Hepatocyte (in vitro differentiated cells): ENCODE results near the gene AGBL2. TPM values are rescaled to one million over a fixed set of nuclear protein-coding genes. Genes with fewer than 3 reads are reported as not detected.
"Not testable (repeated sequence)": the region's sequence is repeated elsewhere in the genome, so short reads cannot be mapped to it uniquely, and the experiment has no call there.

Experiments
- DNase-seq: peaks from one replicate; pipeline ENCODE4 v3.0.0-alpha.2; 2016; ENCODE audit warnings: low spot score
- H2AFZ ChIP-seq: fragments of 200-600 bp; sonication (generic); 2 replicates; pipeline ENCODE4 v1.6.0; 2016; ENCODE audit warnings: antibody characterized with exemption, mild to moderate bottlenecking
- H3K27ac ChIP-seq: fragments of 200-600 bp; sonication (generic); 2 replicates; pipeline ENCODE4 v1.5.1; 2016; ENCODE audit warnings: mild to moderate bottlenecking
- H3K27me3 ChIP-seq: fragments of 200-600 bp; sonication (generic); 2 replicates; pipeline ENCODE4 v1.6.1; 2016
- H3K36me3 ChIP-seq: fragments of 200-600 bp; sonication (generic); replicated peaks from 2 replicates; pipeline ENCODE4 v1.5.1; 2016; ENCODE audit warnings: low read depth; ENCODE audit not compliant: insufficient read depth
- H3K4me1 ChIP-seq: fragments of 200-600 bp; sonication (generic); 2 replicates; pipeline ENCODE4 v1.5.1; 2016; ENCODE audit warnings: mild to moderate bottlenecking, moderate library complexity; ENCODE audit not compliant: insufficient read depth
- H3K4me2 ChIP-seq: fragments of 200-600 bp; sonication (generic); 2 replicates; pipeline ENCODE4 v1.6.0; 2016
- H3K4me3 ChIP-seq: fragments of 200-600 bp; sonication (generic); 2 replicates; pipeline ENCODE4 v1.5.1; 2016; ENCODE audit warnings: mild to moderate bottlenecking
- H3K79me2 ChIP-seq: fragments of 200-600 bp; sonication (generic); 2 replicates; pipeline ENCODE4 v1.6.0; 2017; ENCODE audit warnings: mild to moderate bottlenecking
- H3K9me2 ChIP-seq: fragments of 200-600 bp; sonication (generic); replicated peaks from 2 replicates; pipeline ENCODE4 v1.6.0; 2017; ENCODE audit warnings: mild to moderate bottlenecking; ENCODE audit not compliant: insufficient read depth
- H3K9me3 ChIP-seq: fragments of 200-600 bp; sonication (generic); 2 replicates; pipeline ENCODE4 v1.5.1; 2016; ENCODE audit warnings: low read depth, mild to moderate bottlenecking
- H4K20me1 ChIP-seq: fragments of 200-600 bp; sonication (generic); 2 replicates; pipeline ENCODE4 v1.6.0; 2016; ENCODE audit warnings: mild to moderate bottlenecking; ENCODE audit not compliant: insufficient read depth, poor library complexity, severe bottlenecking
- EZH2 ChIP-seq: fragments of 200-600 bp; sonication (generic); IDR thresholded peaks from 2 replicates; pipeline ENCODE4 v1.6.1; 2016; ENCODE audit warnings: antibody characterized with exemption, mild to moderate bottlenecking, borderline replicate concordance
- EZH2phosphoT487 ChIP-seq: fragments of 200-600 bp; sonication (generic); IDR thresholded peaks from one replicate; pipeline ENCODE4 v1.6.1; 2018; ENCODE audit warnings: antibody characterized with exemption, mild to moderate bottlenecking, low read depth, moderate library complexity; ENCODE audit not compliant: unreplicated experiment, severe bottlenecking
- WGBS: methylation state at CpG from one replicate; pipeline ENCODE4 v1.1.6; 2016; ENCODE audit warnings: low lambda C conversion rate; ENCODE audit errors: missing lambda C conversion rate; 5-methylcytosine and 5-hydroxymethylcytosine counted together
- polyA plus RNA-seq: library from polyadenylated mRNA; unstranded; fragments of >200 nt; fragmentation: Nextera tagmentation; extraction: Ambion mirVana; gene quantifications from 2 replicates; pipeline ENCODE4 v1.2.1, GENCODE V29; 2016
- total RNA-seq: library from RNA; depleted of rRNA; stranded (reverse); fragments of >200 nt; gene quantifications from 2 replicates; pipeline ENCODE4 v1.2.3, GENCODE V29; 2014
- TF ChIP-seq, protein P1 (sequence below): fragments of 200-600 bp; sonication (generic); IDR thresholded peaks from 2 replicates; pipeline ENCODE4 v1.5.1; 2016; ENCODE audit warnings: antibody characterized with exemption, mild to moderate bottlenecking; ENCODE audit not compliant: poor library complexity

Gene AGBL2
- total and polyA plus RNA-seq, 2 experiments from 2014 or later: 2.0 to 2.3 TPM

DNA sequence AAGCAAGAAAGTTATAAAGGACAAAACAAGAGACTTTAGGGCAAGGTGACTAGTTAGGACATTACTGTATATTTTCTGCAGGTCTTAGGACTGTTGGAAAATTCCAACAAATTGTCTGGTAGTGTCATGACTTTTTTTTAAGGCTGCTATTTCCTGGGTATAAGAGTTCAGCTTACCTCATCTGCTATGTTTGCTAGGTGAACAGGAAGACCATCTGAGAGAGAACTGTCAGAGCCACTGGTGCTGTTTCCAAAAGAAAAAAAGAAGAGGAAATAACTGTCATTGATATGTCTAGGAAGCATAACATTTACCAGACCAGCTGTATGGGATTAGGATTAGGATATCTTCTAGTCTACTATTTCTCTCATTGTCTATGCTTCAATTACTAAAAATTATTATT is 46.5 kb downstream of the AGBL2 start:
- Histone ChIP-seq H3K9me3 (no peaks in the 10 kb centered on the region), H3K4me1 (no peaks in the 10 kb centered on the region), H3K36me3 (no peaks in the 10 kb centered on the region), H3K9me2 (no peaks in the 10 kb centered on the region), H3K4me3 (no peak overlapping the region), H3K27me3 (no peaks in the 10 kb centered on the region), H4K20me1 (no peaks in the 10 kb centered on the region), H3K79me2 (no peaks in the 10 kb centered on the region), H3K27ac (no peak overlapping the region), H3K4me2 (no peak overlapping the region), H2AFZ (no peak overlapping the region)
- TF ChIP-seq EZH2 (no peak), EZH2phosphoT487 (no peak)
- TF ChIP-seq, protein P1, sequence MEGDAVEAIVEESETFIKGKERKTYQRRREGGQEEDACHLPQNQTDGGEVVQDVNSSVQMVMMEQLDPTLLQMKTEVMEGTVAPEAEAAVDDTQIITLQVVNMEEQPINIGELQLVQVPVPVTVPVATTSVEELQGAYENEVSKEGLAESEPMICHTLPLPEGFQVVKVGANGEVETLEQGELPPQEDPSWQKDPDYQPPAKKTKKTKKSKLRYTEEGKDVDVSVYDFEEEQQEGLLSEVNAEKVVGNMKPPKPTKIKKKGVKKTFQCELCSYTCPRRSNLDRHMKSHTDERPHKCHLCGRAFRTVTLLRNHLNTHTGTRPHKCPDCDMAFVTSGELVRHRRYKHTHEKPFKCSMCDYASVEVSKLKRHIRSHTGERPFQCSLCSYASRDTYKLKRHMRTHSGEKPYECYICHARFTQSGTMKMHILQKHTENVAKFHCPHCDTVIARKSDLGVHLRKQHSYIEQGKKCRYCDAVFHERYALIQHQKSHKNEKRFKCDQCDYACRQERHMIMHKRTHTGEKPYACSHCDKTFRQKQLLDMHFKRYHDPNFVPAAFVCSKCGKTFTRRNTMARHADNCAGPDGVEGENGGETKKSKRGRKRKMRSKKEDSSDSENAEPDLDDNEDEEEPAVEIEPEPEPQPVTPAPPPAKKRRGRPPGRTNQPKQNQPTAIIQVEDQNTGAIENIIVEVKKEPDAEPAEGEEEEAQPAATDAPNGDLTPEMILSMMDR: no peak
- no peak for DNase-seq

DNA sequence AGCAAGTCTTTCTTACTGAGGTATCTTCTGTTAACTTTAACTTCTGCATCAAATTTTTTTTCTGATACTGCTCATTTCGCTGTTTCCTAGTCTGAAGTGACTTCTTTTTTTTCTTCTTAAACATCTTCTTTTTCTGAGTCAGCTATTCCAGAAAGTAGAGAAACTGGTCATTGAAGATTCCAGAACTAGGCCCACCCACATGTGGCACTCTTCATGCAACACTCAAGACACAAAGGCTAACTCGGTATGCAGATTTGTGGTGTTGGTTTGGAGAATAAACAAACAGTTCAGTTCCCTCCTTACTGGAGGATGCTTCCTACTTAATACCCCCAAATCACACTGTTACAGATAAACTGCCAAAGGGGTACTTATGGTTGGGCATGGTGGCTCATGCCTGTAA is 47.6 kb downstream of the AGBL2 start:
- Histone ChIP-seq H3K4me2 (no peak overlapping the region), H3K27ac (no peak overlapping the region), H2AFZ (no peak overlapping the region), H3K27me3 (no peaks in the 10 kb centered on the region), H3K9me3 (no peaks in the 10 kb centered on the region), H3K4me3 (no peak overlapping the region), H3K9me2 (no peaks in the 10 kb centered on the region), H3K79me2 (no peaks in the 10 kb centered on the region), H3K4me1 (no peaks in the 10 kb centered on the region), H3K36me3 (no peaks in the 10 kb centered on the region), H4K20me1 (no peaks in the 10 kb centered on the region)
- DNase-seq: no peak
- TF ChIP-seq, protein P1: no peak
- TF ChIP-seq EZH2: no peak
- no peak for TF ChIP-seq EZH2phosphoT487
- 82% methylated on average over 2 of the region's 2 CpGs for WGBS

- no peaks in the 10 kb centered on the region for H3K79me2 ChIP-seq
- no peak overlapping the region for H2AFZ ChIP-seq
- TF ChIP-seq EZH2: no peak
- TF ChIP-seq, protein P1: no peak
- no peak for TF ChIP-seq EZH2phosphoT487
- 81% methylated on average over 4 of the region's 4 CpGs for WGBS
- H3K4me2 ChIP-seq: no peak overlapping the region
- DNase-seq: no peak
- no peaks in the 10 kb centered on the region for H3K27me3 ChIP-seq
- no peaks in the 10 kb centered on the region for H3K36me3 ChIP-seq
- H3K9me2 ChIP-seq: no peaks in the 10 kb centered on the region
- H3K9me3 ChIP-seq: no peaks in the 10 kb centered on the region
- no peak overlapping the region for H3K27ac ChIP-seq
- no peaks in the 10 kb centered on the region for H4K20me1 ChIP-seq
- H3K4me1 ChIP-seq: no peaks in the 10 kb centered on the region
- no peak overlapping the region for H3K4me3 ChIP-seq
These were observed 48.0 kb downstream of the AGBL2 start for GRCh38 chr11:47667135-47667534.

DNA sequence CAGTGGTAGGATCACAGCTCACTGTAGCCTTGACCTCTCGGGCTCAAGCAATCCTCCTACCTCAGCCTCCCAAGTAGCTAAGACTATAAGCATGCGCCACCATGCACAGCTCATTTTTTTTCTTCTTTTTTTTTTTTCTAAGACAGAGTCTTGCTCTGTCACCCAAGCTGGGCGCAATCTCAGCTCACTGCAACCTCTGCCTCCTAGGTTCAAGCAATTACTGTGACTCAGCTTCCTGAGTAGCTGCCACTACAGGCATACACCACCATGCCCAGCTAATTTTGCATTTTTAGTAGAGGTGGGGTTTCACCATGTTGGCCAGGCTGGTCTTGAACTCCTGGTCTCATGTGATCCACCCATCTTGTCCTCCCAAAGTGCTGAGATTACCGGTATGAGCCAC is 50.2 kb downstream of the AGBL2 start:
- H3K36me3 ChIP-seq, H2AFZ ChIP-seq, H3K27me3 ChIP-seq, H3K9me3 ChIP-seq, H3K27ac ChIP-seq, H3K4me3 ChIP-seq, H3K9me2 ChIP-seq, H4K20me1 ChIP-seq, DNase-seq, H3K4me1 ChIP-seq, H3K79me2 ChIP-seq, H3K4me2 ChIP-seq: not testable (repeated sequence)
- 97% methylated on average over 4 of the region's 4 CpGs for WGBS
